ENCODE measurements around the gene PLCB4. TPM values are rescaled to one million over a fixed set of nuclear protein-coding genes. Genes with fewer than 3 reads are reported as not detected.

PLCB4 gene
- total and polyA plus RNA-seq, 2 experiments from 2014 or later, result 31.6 to 39.2 TPM

GRCh38 chr20:9475456-9475855, 406.6 kb downstream of the PLCB4 start:
- TF ChIP-seq CTCF (IDR thresholded peaks at IDR 0.05; ENCODE audit: low read depth, low read length), result no peak
- Histone ChIP-seq H3K4me1 (ENCODE audit: low read depth) (no peaks in the 10 kb centered on the region), H3K27me3 (no peaks in the 10 kb centered on the region), H3K36me3 (no peaks in the 10 kb centered on the region), H3K9me3 (ENCODE audit: low read depth) (no peaks in the 10 kb centered on the region), H3K27ac (no peak overlapping the region), H3K4me3 (no peak overlapping the region)
- DNase-seq (ENCODE audit: low read depth in 1 of 2, low spot score in 1 of 2), result no peak

- no peak for DNase-seq (ENCODE audit: low read depth in 1 of 2, low spot score in 1 of 2)
- H3K27ac ChIP-seq, result no peak overlapping the region
- no peaks in the 10 kb centered on the region for H3K36me3 ChIP-seq
- no peak overlapping the region for H3K4me3 ChIP-seq
- no peak for TF ChIP-seq CTCF (IDR thresholded peaks at IDR 0.05; ENCODE audit: low read depth, low read length)
- no peaks in the 10 kb centered on the region for H3K9me3 ChIP-seq (ENCODE audit: low read depth)
- H3K27me3 ChIP-seq, result no peaks in the 10 kb centered on the region
- no peaks in the 10 kb centered on the region for H3K4me1 ChIP-seq (ENCODE audit: low read depth)
These were observed 407.3 kb downstream of the PLCB4 start for GRCh38 chr20:9476174-9476573.

- Histone ChIP-seq H3K27me3 (no peaks in the 10 kb centered on the region), H3K4me3 (no peak overlapping the region), H3K36me3 (no peaks in the 10 kb centered on the region), H3K27ac (no peak overlapping the region), H3K4me1 (ENCODE audit: low read depth) (no peaks in the 10 kb centered on the region), H3K9me3 (ENCODE audit: low read depth) (no peaks in the 10 kb centered on the region)
- DNase-seq (ENCODE audit: low read depth in 1 of 2, low spot score in 1 of 2), result no peak
- TF ChIP-seq CTCF (IDR thresholded peaks at IDR 0.05; ENCODE audit: low read depth, low read length), result no peak
These were observed 407.8 kb downstream of the PLCB4 start for GRCh38 chr20:9476637-9477036.

GRCh38 chr20:9478771-9479170, 409.9 kb downstream of the PLCB4 start:
- Histone ChIP-seq H3K27me3 (peaks cover 8% of the 10 kb centered on the region), H3K4me1 (ENCODE audit: low read depth) (no peaks in the 10 kb centered on the region), H3K9me3 (ENCODE audit: low read depth) (no peaks in the 10 kb centered on the region), H3K36me3 (no peaks in the 10 kb centered on the region), H3K4me3 (no peak overlapping the region), H3K27ac (no peak overlapping the region)
- no peak for TF ChIP-seq CTCF (IDR thresholded peaks at IDR 0.05; ENCODE audit: low read depth, low read length)
- no peak for DNase-seq (ENCODE audit: low read depth in 1 of 2, low spot score in 1 of 2)

GRCh38 chr20:9480066-9480465, 411.2 kb downstream of the PLCB4 start:
- no peak for DNase-seq (ENCODE audit: low read depth in 1 of 2, low spot score in 1 of 2)
- no peaks in the 10 kb centered on the region for H3K36me3 ChIP-seq
- TF ChIP-seq CTCF (IDR thresholded peaks at IDR 0.05; ENCODE audit: low read depth, low read length), result no peak
- H3K4me3 ChIP-seq, result no peak overlapping the region
- H3K27me3 ChIP-seq, result peaks cover 8% of the 10 kb centered on the region
- H3K9me3 ChIP-seq (ENCODE audit: low read depth), result no peaks in the 10 kb centered on the region
- H3K4me1 ChIP-seq (ENCODE audit: low read depth), result no peaks in the 10 kb centered on the region
- H3K27ac ChIP-seq, result no peak overlapping the region

GRCh38 chr20:9482180-9482579, 413.3 kb downstream of the PLCB4 start:
- Histone ChIP-seq H3K36me3 (no peaks in the 10 kb centered on the region), H3K27ac (no peak overlapping the region), H3K4me3 (no peak overlapping the region), H3K27me3 (peaks cover 8% of the 10 kb centered on the region), H3K9me3 (ENCODE audit: low read depth) (no peaks in the 10 kb centered on the region), H3K4me1 (ENCODE audit: low read depth) (no peaks in the 10 kb centered on the region)
- TF ChIP-seq CTCF (IDR thresholded peaks at IDR 0.05; ENCODE audit: low read depth, low read length), result no peak
- DNase-seq (ENCODE audit: low read depth in 1 of 2, low spot score in 1 of 2), result no peak

Data from cardiac muscle cell (in vitro differentiated cells and primary cell).